ENCODE data around the gene MB21D2.

MB21D2 gene

GRCh38 chr3:192848371-192849233 lies 69.1 kb downstream of the MB21D2 start:
- TF ChIP-seq GABPA (IDR thresholded peaks at IDR 0.05; ENCODE audit: low read depth), result no peak
- no peak for TF ChIP-seq SPI1 (IDR thresholded peaks at IDR 0.05; ENCODE audit: borderline replicate concordance, low read depth)
- DNase-seq (ENCODE audit: low read depth in 1 of 2, low spot score in 1 of 2), result no peak
- Histone ChIP-seq H3K27me3 (ENCODE audit: insufficient read depth, poor library complexity, severe bottlenecking) (no peaks in the 10 kb centered on the region), H3K4me3 (replicated peaks; ENCODE audit: insufficient read depth, low read length) (no peak overlapping the region), H3K27ac (replicated peaks) (no peak overlapping the region)

GRCh38 chr3:192847941-192848340 lies 69.7 kb downstream of the MB21D2 start:
- Histone ChIP-seq H3K27ac (replicated peaks) (no peak overlapping the region), H3K27me3 (ENCODE audit: insufficient read depth, poor library complexity, severe bottlenecking) (no peaks in the 10 kb centered on the region), H3K4me3 (replicated peaks; ENCODE audit: insufficient read depth, low read length) (no peak overlapping the region)
- DNase-seq (ENCODE audit: low read depth in 1 of 2, low spot score in 1 of 2), result no peak
- TF ChIP-seq, protein P1, sequence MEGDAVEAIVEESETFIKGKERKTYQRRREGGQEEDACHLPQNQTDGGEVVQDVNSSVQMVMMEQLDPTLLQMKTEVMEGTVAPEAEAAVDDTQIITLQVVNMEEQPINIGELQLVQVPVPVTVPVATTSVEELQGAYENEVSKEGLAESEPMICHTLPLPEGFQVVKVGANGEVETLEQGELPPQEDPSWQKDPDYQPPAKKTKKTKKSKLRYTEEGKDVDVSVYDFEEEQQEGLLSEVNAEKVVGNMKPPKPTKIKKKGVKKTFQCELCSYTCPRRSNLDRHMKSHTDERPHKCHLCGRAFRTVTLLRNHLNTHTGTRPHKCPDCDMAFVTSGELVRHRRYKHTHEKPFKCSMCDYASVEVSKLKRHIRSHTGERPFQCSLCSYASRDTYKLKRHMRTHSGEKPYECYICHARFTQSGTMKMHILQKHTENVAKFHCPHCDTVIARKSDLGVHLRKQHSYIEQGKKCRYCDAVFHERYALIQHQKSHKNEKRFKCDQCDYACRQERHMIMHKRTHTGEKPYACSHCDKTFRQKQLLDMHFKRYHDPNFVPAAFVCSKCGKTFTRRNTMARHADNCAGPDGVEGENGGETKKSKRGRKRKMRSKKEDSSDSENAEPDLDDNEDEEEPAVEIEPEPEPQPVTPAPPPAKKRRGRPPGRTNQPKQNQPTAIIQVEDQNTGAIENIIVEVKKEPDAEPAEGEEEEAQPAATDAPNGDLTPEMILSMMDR (IDR thresholded peaks at IDR 0.05; ENCODE audit: insufficient read depth, low read length), result no peak
- TF ChIP-seq GABPA (IDR thresholded peaks at IDR 0.05; ENCODE audit: low read depth) (no peak), SPI1 (IDR thresholded peaks at IDR 0.05; ENCODE audit: borderline replicate concordance, low read depth) (no peak), POLR2AphosphoS5 (IDR thresholded peaks at IDR 0.05; ENCODE audit: low read depth) (no peak)

DNA sequence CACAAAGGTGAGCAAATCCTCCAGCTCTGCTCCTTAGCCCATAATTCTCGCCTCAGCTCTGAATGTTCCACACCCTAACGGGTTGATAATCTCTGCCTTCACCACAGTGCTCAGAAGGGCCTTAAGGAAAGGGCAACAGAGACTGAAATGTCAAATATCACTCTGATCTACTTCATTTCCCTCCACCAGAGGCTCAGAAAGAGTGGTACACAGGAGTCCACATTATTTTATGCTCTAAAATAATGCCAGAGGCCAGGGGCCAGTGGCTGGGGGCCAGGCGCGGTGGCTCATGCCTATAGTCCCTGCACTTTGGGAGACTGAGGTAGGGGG lies 72.2 kb downstream of the MB21D2 start:
- TF ChIP-seq GABPA (IDR thresholded peaks at IDR 0.05; ENCODE audit: low read depth) (no peak), SPI1 (IDR thresholded peaks at IDR 0.05; ENCODE audit: borderline replicate concordance, low read depth) (no peak), POLR2AphosphoS5 (IDR thresholded peaks at IDR 0.05; ENCODE audit: low read depth) (no peak)
- TF ChIP-seq, protein P2, sequence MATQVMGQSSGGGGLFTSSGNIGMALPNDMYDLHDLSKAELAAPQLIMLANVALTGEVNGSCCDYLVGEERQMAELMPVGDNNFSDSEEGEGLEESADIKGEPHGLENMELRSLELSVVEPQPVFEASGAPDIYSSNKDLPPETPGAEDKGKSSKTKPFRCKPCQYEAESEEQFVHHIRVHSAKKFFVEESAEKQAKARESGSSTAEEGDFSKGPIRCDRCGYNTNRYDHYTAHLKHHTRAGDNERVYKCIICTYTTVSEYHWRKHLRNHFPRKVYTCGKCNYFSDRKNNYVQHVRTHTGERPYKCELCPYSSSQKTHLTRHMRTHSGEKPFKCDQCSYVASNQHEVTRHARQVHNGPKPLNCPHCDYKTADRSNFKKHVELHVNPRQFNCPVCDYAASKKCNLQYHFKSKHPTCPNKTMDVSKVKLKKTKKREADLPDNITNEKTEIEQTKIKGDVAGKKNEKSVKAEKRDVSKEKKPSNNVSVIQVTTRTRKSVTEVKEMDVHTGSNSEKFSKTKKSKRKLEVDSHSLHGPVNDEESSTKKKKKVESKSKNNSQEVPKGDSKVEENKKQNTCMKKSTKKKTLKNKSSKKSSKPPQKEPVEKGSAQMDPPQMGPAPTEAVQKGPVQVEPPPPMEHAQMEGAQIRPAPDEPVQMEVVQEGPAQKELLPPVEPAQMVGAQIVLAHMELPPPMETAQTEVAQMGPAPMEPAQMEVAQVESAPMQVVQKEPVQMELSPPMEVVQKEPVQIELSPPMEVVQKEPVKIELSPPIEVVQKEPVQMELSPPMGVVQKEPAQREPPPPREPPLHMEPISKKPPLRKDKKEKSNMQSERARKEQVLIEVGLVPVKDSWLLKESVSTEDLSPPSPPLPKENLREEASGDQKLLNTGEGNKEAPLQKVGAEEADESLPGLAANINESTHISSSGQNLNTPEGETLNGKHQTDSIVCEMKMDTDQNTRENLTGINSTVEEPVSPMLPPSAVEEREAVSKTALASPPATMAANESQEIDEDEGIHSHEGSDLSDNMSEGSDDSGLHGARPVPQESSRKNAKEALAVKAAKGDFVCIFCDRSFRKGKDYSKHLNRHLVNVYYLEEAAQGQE (IDR thresholded peaks at IDR 0.05; ENCODE audit: insufficient replicate concordance, low read depth), result no peak
- TF ChIP-seq, protein P1 (IDR thresholded peaks at IDR 0.05; ENCODE audit: insufficient read depth, low read length), result no peak
- DNase-seq (ENCODE audit: low read depth in 1 of 2, low spot score in 1 of 2), result no peak
- Histone ChIP-seq H3K27ac (replicated peaks) (no peak overlapping the region), H3K4me3 (replicated peaks; ENCODE audit: insufficient read depth, low read length) (no peak overlapping the region), H3K27me3 (ENCODE audit: insufficient read depth, poor library complexity, severe bottlenecking) (no peaks in the 10 kb centered on the region)

GRCh38 chr3:192844836-192845525 lies 72.7 kb downstream of the MB21D2 start:
- Histone ChIP-seq H3K4me3 (replicated peaks; ENCODE audit: insufficient read depth, low read length) (no peak overlapping the region), H3K27ac (replicated peaks) (no peak overlapping the region), H3K27me3 (ENCODE audit: insufficient read depth, poor library complexity, severe bottlenecking) (no peaks in the 10 kb centered on the region)
- TF ChIP-seq GABPA (IDR thresholded peaks at IDR 0.05; ENCODE audit: low read depth) (no peak), SPI1 (IDR thresholded peaks at IDR 0.05; ENCODE audit: borderline replicate concordance, low read depth) (no peak), POLR2AphosphoS5 (IDR thresholded peaks at IDR 0.05; ENCODE audit: low read depth) (no peak)
- TF ChIP-seq, protein P2 (IDR thresholded peaks at IDR 0.05; ENCODE audit: insufficient replicate concordance, low read depth), result no peak
- TF ChIP-seq, protein P1 (IDR thresholded peaks at IDR 0.05; ENCODE audit: insufficient read depth, low read length), result no peak
- no peak for DNase-seq (ENCODE audit: low read depth in 1 of 2, low spot score in 1 of 2)
